LNCaP clone FGC (cell line): ENCODE results near the gene FANCD2.

Source experiments
- DNase-seq: peaks from one replicate; pipeline ENCODE4 v3.0.0-alpha.2; 2011; ENCODE audit warnings: low read depth
- H3K4me3 ChIP-seq: 2 replicates; pipeline ENCODE4 v1.5.1; 2011; ENCODE audit warnings: mild to moderate bottlenecking, low read depth, low read length, control low read depth
- CTCF ChIP-seq: IDR thresholded peaks from 2 replicates; pipeline ENCODE4 v1.5.1; 2012; ENCODE audit warnings: mild to moderate bottlenecking; ENCODE audit not compliant: control insufficient read depth, insufficient read depth; ENCODE audit errors: extremely low read depth

FANCD2 gene

GRCh38 chr3:10000686-10001085 is 25.6 kb upstream of the FANCD2 start:
- DNase-seq: no peak
- H3K4me3 ChIP-seq: no peak overlapping the region
- no peak for TF ChIP-seq CTCF

DNA sequence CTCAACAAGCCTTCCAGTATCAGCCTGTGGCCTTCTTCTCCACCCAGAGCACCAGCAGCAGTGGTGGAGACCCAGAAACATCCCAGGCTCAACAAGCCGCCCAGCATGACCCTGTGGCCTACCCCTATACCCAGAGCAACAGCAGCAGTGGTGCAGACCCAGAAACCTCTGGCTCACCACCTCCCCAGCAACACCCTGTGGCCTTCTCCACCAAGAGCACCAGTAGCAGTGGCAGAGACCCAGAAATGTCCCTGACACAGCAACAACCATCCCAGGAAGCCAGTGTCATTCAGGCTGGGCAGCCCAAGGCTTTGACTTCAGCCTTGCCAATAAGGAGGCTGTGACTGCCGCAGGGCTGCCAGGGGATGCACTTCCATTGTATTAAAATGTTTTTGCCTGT is 23.3 kb upstream of the FANCD2 start:
- no peak for TF ChIP-seq CTCF
- no peak for DNase-seq
- H3K4me3 ChIP-seq: no peak overlapping the region

GRCh38 chr3:10004506-10004905 is 21.7 kb upstream of the FANCD2 start:
- H3K4me3 ChIP-seq: no peak overlapping the region
- TF ChIP-seq CTCF: no peak
- no peak for DNase-seq

- H3K4me3 ChIP-seq: no peak overlapping the region
- no peak for DNase-seq
- no peak for TF ChIP-seq CTCF
Measured at GRCh38 chr3:10004960-10005564, 21.2 kb upstream of the FANCD2 start.

DNA sequence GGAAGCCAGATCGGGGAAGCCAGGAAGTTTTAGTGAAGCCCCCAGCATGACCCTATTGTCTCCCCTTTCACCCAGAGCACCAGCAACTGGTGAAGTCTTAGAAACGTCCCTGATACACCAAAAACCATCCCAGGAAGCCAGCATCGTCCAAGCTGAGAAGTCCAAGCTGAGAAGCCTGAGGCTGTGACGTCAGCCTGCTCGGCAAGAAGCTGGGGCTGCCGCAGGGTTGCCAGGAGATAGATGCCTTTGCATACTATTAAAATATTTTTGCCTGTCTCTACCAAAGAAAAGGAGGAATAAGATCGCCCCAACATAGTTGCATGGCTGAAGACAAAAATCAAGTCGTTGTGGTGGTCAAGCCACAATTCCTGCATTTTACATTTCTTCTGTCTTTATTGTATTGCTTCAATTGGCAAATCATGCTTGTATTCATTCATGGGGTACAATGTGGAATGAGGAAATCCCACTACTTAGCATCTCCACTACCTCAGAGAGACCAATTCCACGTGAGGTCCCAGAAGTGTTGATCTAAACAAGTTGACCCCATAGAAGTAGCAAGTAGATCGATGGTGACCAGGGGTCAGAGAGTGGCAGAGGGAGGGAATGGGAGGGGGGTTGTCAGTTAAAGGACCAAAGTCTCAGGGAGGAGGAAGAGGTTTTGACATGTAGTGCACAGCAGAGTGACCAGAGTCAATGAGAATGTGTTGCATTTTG is 20.0 kb upstream of the FANCD2 start:
- H3K4me3 ChIP-seq: no peak overlapping the region
- no peak for DNase-seq
- no peak for TF ChIP-seq CTCF

GRCh38 chr3:10006762-10007090 is 19.5 kb upstream of the FANCD2 start:
- DNase-seq: no peak
- H3K4me3 ChIP-seq: no peak overlapping the region
- no peak for TF ChIP-seq CTCF
